K562 (cell line): Measurements from ENCODE around the gene H2BK1. TPM values are rescaled to one million over a fixed set of nuclear protein-coding genes. Genes with fewer than 3 reads are reported as not detected.

Experiments used
- ARID1B ChIP-seq: fragments of 450-650 bp; IDR thresholded peaks from 2 replicates; pipeline ENCODE4 v1.6.1; 2016; ENCODE audit warnings: antibody characterized with exemption, mild to moderate bottlenecking, inconsistent platforms
- ASH1L ChIP-seq: fragments of 450-650 bp; IDR thresholded peaks from 2 replicates; pipeline ENCODE4 v1.6.1; 2018; ENCODE audit warnings: borderline replicate concordance, mild to moderate bottlenecking, low read depth; ENCODE audit not compliant: partially characterized antibody
- BHLHE40 ChIP-seq: IDR thresholded peaks from 2 replicates; pipeline ENCODE4 v1.6.1; 2011; ENCODE audit warnings: low read length, improper control_type of control experiment
- COPS2 ChIP-seq: fragments of 450-650 bp; conservative IDR thresholded peaks from 2 replicates; pipeline ENCODE4 v1.6.1; 2016; ENCODE audit warnings: mild to moderate bottlenecking, moderate library complexity
- DACH1 ChIP-seq: fragments of 450-650 bp; IDR thresholded peaks from 2 replicates; pipeline ENCODE4 v1.6.1; 2018; ENCODE audit not compliant: partially characterized antibody
- E2F8 ChIP-seq: fragments of 450-650 bp; IDR thresholded peaks from 2 replicates; pipeline ENCODE4 v1.7.1; 2018; ENCODE audit warnings: mild to moderate bottlenecking, low read depth; ENCODE audit not compliant: partially characterized antibody
- E4F1 ChIP-seq: fragments of 250-450 bp; sonication (Bioruptor Pico); IDR thresholded peaks from 2 replicates; pipeline ENCODE4 v1.5.0; 2021; ENCODE audit warnings: mild to moderate bottlenecking, borderline replicate concordance
- GABPA ChIP-seq: fragments of 200-800 bp; sonication (Bioruptor generic); conservative IDR thresholded peaks from 2 replicates; pipeline ENCODE4 v1.6.1; 2016; ENCODE audit warnings: low read depth, missing genetic modification characterization, missing compliant biosample characterization
- HDGF ChIP-seq: fragments of 450-650 bp; IDR thresholded peaks from 2 replicates; pipeline ENCODE4 v1.6.1; 2016
- L3MBTL2 ChIP-seq: fragments of 450-650 bp; IDR thresholded peaks from 2 replicates; pipeline ENCODE4 v1.6.1; 2016; ENCODE audit warnings: mild to moderate bottlenecking, moderate library complexity
- MTA2 ChIP-seq: fragments of 450-650 bp; IDR thresholded peaks from 2 replicates; pipeline ENCODE4 v1.6.1; 2016; ENCODE audit warnings: low read depth
- NUFIP1 ChIP-seq: fragments of 450-650 bp; IDR thresholded peaks from 2 replicates; pipeline ENCODE4 v1.6.1; 2018; ENCODE audit not compliant: partially characterized antibody
- PPARD ChIP-seq: fragments of 250-450 bp; sonication (Bioruptor Pico); IDR thresholded peaks from 2 replicates; pipeline ENCODE4 v1.8.0; 2022; ENCODE audit warnings: inconsistent platforms, mild to moderate bottlenecking, moderate library complexity
- RBM22 ChIP-seq: fragments of 200-400 bp; formaldehyde crosslinking; IDR thresholded peaks from 2 replicates; pipeline ENCODE4 v1.6.1; 2018; ENCODE audit warnings: low read length, low read depth; ENCODE audit not compliant: poor library complexity, severe bottlenecking
- RBM39 ChIP-seq: fragments of 200-400 bp; formaldehyde crosslinking; optimal IDR thresholded peaks from 2 replicates; pipeline ENCODE3; 2018; ENCODE audit warnings: low read depth, low read length
- SMAD4 ChIP-seq: fragments of 250-450 bp; sonication (Bioruptor Pico); conservative IDR thresholded peaks from 2 replicates; pipeline ENCODE4 v1.8.0; 2021; ENCODE audit warnings: inconsistent platforms, mild to moderate bottlenecking, moderate library complexity
- SRSF1 ChIP-seq: fragments of 200-400 bp; formaldehyde crosslinking; IDR thresholded peaks from 2 replicates; pipeline ENCODE4 v1.6.1; 2017; ENCODE audit warnings: mild to moderate bottlenecking, low read depth, low read length, moderate library complexity
- TAF7 ChIP-seq: fragments of 450-650 bp; IDR thresholded peaks from 2 replicates; pipeline ENCODE4 v1.6.1; 2016; ENCODE audit warnings: missing genetic modification characterization, missing compliant biosample characterization
- TAF9B ChIP-seq: fragments of 450-650 bp; IDR thresholded peaks from 2 replicates; pipeline ENCODE4 v1.6.1; 2018; ENCODE audit warnings: mild to moderate bottlenecking; ENCODE audit not compliant: partially characterized antibody
- TCFL5 ChIP-seq: fragments of 250-450 bp; sonication (Bioruptor Pico); conservative IDR thresholded peaks from 2 replicates; pipeline ENCODE4 v1.6.1; 2021; ENCODE audit warnings: mild to moderate bottlenecking, moderate library complexity, matching md5 sums
- TSC22D4 ChIP-seq: fragments of 450-650 bp; IDR thresholded peaks from 2 replicates; pipeline ENCODE4 v1.6.1; 2016; ENCODE audit warnings: missing genetic modification characterization, missing biosample characterization, control low read depth
- ZBTB7A ChIP-seq: IDR thresholded peaks from 2 replicates; pipeline ENCODE4 v1.6.1; 2011; ENCODE audit warnings: low read depth, mild to moderate bottlenecking, low read length, moderate library complexity, borderline replicate concordance; ENCODE audit not compliant: control insufficient read depth
- ZFP36 ChIP-seq: fragments of 150-350 bp; IDR thresholded peaks from 2 replicates; pipeline ENCODE4 v1.6.1; 2018; ENCODE audit warnings: low read length, low read depth; ENCODE audit not compliant: partially characterized antibody
- ZNF121 ChIP-seq: sonication (generic); formaldehyde crosslinking; conservative IDR thresholded peaks from 2 replicates; pipeline ENCODE4 v1.8.0; 2022; ENCODE audit warnings: missing genetic modification reagents
- ZNF263 ChIP-seq: sonication (generic); formaldehyde crosslinking; IDR thresholded peaks from 2 replicates; pipeline ENCODE4 v1.8.0; 2022; ENCODE audit warnings: mild to moderate bottlenecking, missing genetic modification reagents, borderline replicate concordance
- ZNF274 ChIP-seq: IDR thresholded peaks from 2 replicates; pipeline ENCODE4 v1.6.1; 2011; ENCODE audit warnings: low read depth, mild to moderate bottlenecking, low read length, moderate library complexity, borderline replicate concordance
- polyA plus RNA-seq, 8 experiments: library from polyadenylated mRNA; depleted of rRNA in 4 of 8; stranded (reverse) in 5 of 8; unstranded in 3 of 8; fragments of >200 nt; fragmentation: Nextera tagmentation in 2 of 8; fragmentation: Illumina TruSeq in 1 of 8; extraction: Ambion mirVana in 2 of 8; extraction: Trizol in 1 of 8; gene quantifications; 2 replicates each; pipeline versions ENCODE4 v1.2.1 to v1.2.3, GENCODE V29; 2011 to 2014; ENCODE audit warnings: inconsistent platforms in 1 of 8, missing spikeins in 1 of 8
- total RNA-seq, 7 experiments: library from RNA; depleted of rRNA in 6 of 7; stranded (reverse); fragments of >200 nt in 6 of 7; fragmentation: Illumina TruSeq in 2 of 7; extraction: Trizol in 2 of 7; gene quantifications; 2 replicates each; pipeline versions ENCODE4 v1.2.1 to v1.2.3, GENCODE V29; 2011 to 2021; ENCODE audit warnings: low replicate concordance in 1 of 7

Gene H2BK1
- total and polyA plus RNA-seq, 9 of the 15 experiments (the other 6 are each of a cell fraction or from before 2014, with no cell fraction given), result not detected

- no peak for TF ChIP-seq E2F8
- no peak for TF ChIP-seq COPS2
- TF ChIP-seq TSC22D4 (tag), result no peak
- TF ChIP-seq PPARD, result no peak
- no peak for TF ChIP-seq RBM22
- no peak for TF ChIP-seq TAF7 (tag)
- TF ChIP-seq SRSF1, result no peak
- no peak for TF ChIP-seq MTA2
- TF ChIP-seq ARID1B, result peak; percentile 71
- no peak for TF ChIP-seq ZNF121
- no peak for TF ChIP-seq E4F1 (CRISPR knock-in tag)
- no peak for TF ChIP-seq TAF9B
- TF ChIP-seq HDGF, result no peak
- no peak for TF ChIP-seq SMAD4
- no peak for TF ChIP-seq GABPA
- no peak for TF ChIP-seq TCFL5 (CRISPR knock-in tag)
- TF ChIP-seq BHLHE40, result peak; percentile 38; the same call in 1 of the 2 replicates
- TF ChIP-seq NUFIP1, result no peak
- no peak for TF ChIP-seq ZNF274
- TF ChIP-seq ASH1L, result no peak
- TF ChIP-seq ZNF263 (CRISPR knock-in tag), result 0 out of 2 replicates have a peak, but pooled peaks have one; percentile 22
- TF ChIP-seq RBM39, result no peak
- peak; percentile 43 for TF ChIP-seq ZBTB7A
- TF ChIP-seq ZFP36, result no peak
- TF ChIP-seq DACH1, result no peak
- 0 out of 2 replicates have a peak, but pooled peaks have one; percentile 32 for TF ChIP-seq L3MBTL2
These were observed 22.8 kb upstream of the H2BK1 start (continued) for GRCh38 chr7:151232917-151233701.
